HT1080 (cell line): Measurements from ENCODE around the gene APBB2. TPM values are rescaled to one million over a fixed set of nuclear protein-coding genes. Genes with fewer than 3 reads are reported as not detected.
A peak's percentile ranks its signal among the peaks of the same experiment; 100 is the strongest.
"Not testable (repeated sequence)": the region's sequence is repeated elsewhere in the genome, so short reads cannot be mapped to it uniquely, and the experiment has no call there.

ENCODE experiments used
- DNase-seq: peaks from one replicate; pipeline ENCODE4 v3.0.0-alpha.2; 2015; ENCODE audit warnings: low read depth
- total RNA-seq: library from RNA; depleted of rRNA; stranded (reverse); fragments of >200 nt; shearing (Covaris generic); gene quantifications from 2 replicates; pipeline ENCODE4 v1.2.3, GENCODE V29; 2014

Gene APBB2
- total RNA-seq, 1 experiment from 2014 or later: 50.4 TPM

DNA sequence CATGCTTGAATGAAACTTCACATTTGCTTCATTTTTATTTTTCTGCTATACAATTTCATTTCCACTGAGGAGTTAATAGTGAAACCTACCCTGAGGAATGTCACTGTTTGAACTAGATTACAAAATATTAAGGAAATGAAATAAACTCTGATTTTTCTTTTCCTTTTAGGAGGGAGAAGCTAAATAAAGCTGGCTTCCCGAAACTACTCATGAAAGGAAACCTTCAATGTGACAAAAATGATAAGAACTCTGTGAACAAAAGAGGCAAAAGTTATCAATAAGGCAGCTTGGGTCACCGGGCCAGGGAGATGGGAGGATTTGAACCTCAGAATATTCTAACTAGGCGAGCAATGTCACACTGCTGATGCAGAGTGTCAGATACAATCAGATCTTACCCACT is 185.2 kb downstream of the APBB2 start:
- DNase-seq: no peak

DNA sequence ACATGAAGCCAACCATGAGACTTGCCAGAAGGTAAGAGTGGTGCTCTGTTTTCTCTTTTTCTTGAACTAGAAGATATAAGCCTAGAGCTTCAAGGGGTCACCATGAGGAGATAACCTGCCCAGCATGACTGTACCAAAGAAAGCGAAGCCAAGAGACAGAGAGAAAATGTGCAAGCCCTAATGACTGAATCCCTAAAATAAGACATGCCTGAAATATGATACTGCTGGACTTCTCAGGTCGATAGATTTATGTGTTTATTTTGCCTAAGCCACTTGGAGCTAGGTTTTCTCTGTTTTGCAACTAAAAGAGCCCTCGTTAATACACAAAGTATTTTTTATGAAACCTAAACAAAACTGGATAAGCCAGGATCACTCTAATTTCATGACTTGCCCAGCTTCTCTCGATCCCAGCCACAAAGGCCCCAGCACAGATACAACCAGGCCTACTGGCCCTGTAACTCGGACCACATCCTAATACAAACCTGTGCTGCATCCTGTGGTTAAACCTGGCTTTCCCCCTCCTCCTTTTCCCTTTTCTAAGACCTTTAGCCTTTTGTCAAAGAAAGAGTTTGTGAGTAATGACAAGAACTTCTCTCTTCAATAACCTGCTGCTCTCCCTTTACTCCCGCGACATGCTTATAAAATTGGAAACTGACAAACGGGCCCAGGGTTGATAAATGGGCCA is 185.8 kb downstream of the APBB2 start:
- DNase-seq: no peak

- DNase-seq: no peak
Measured at GRCh38 chr4:41026971-41027370, 187.4 kb downstream of the APBB2 start.

GRCh38 chr4:41025824-41026223 is 188.5 kb downstream of the APBB2 start:
- DNase-seq: no peak

GRCh38 chr4:41024556-41025491 is 189.5 kb downstream of the APBB2 start:
- DNase-seq: no peak

- DNase-seq: no peak
Measured at GRCh38 chr4:41022116-41022515, 192.2 kb downstream of the APBB2 start.

DNA sequence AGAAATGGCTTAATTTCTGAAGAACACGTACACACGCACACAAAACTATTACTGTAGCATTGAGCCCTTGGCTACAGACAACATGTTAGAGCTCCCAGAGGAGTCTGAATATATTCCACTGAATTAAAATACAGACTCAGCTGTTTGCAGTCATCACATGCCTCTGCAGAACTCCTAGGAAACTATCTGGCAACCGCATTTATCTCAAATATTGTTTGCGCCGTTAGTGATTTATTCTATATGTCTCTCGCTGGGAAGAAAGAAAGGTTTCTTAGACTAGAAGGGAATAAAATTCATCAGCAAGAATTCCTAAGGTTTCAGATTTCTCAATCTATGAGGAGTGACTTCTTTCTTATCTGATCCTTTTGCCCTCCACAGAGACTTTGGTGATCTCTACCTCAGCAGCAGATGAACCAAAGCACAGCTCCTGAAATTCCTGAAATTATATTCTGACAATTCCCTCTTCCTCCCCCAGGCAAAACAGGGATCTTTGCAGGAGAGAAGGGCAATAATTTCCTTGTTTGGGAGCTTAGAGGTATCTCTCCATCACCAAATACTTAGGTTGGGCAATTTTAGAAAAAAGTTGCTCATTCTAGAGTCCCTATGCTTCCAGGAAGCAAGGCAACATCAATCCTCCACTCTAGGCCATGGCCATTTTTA is 199.2 kb downstream of the APBB2 start:
- no peak for DNase-seq

GRCh38 chr4:41014158-41014557 is 200.2 kb downstream of the APBB2 start:
- no peak for DNase-seq

DNA sequence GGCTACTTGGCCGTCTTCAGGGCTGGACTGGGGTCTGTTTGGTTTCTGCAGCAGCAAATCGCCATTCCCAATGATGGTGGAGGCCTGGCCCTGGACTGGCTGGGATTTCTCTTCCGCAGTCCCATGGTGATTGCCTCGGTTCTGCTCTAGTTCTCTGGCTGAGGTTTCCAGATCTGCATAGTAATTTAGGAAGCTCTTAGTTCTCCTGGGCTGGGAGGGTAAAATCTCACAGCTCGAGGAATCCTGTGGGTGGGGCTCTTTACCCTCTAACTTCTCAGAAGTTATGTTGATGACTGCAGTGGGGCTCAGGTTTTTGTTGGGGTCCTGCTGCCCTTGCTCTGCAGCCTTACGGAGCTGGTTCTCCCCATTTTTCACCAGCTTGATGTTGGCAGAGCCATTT is 200.6 kb downstream of the APBB2 start:
- no peak for DNase-seq

DNA sequence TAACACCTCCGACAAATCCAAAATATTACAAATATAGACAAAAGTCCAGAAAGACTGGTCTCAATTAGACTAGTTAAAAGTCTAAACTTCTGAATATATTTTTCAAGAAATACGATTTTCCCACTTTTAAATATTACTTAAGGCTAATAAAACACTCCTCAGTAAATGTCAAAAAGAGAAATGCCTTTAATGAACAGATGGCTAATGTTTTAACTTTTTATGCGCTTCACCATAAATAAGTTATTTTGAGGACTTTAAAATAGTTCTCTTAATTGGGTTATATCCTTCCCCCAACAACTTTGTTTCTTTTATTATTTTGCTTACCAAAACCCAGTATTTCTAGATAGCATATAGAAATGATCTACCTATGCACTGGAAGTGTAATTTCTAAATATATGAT is 201.4 kb downstream of the APBB2 start:
- no peak for DNase-seq

- no peak for DNase-seq
Measured at GRCh38 chr4:41012293-41012692, 202.0 kb downstream of the APBB2 start.

DNA sequence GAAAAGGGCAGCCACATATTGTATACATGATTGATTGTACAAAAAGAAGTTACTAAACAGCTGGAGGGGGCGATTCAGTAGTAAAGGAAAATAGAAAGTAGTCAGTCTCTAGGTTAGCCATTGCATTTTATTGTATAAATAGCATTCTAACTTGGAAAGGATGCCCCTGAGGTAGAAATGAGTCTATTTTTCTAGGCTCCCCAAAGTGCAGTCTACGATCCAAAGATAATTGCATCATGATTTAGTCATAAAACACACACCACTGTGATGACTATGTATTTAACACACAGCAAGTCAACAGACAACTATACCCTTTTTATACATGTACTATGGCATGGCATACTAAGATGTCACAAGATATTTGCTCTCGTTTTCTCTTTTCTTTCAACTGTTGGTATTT is 204.9 kb downstream of the APBB2 start:
- DNase-seq: peak; percentile 76

- DNase-seq: no peak
Measured at GRCh38 chr4:41006141-41006540, 208.2 kb downstream of the APBB2 start.

DNA sequence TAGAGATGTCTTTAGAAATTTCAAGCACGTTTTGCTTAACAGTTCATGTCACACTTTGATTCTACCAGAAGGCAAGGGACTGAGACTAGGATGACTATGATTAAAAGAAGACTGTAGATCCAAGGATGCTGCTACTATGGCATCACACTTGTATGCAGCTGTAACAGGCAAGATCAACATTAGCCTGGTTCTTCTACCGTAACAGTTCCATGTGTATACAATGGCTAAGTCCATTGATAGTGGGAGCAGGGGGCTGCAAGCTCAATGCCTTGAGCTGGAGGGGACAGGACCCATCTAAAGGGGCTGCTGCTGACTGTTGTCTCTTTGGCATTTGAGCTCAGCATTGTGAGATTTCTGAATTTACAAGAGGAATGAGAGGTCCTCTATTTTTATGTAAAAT is 212.0 kb downstream of the APBB2 start:
- DNase-seq: no peak

GRCh38 chr4:41000356-41000755 is 214.0 kb downstream of the APBB2 start:
- DNase-seq: no peak

GRCh38 chr4:40998675-40999358 is 215.5 kb downstream of the APBB2 start:
- peak; percentile 89 for DNase-seq

DNA sequence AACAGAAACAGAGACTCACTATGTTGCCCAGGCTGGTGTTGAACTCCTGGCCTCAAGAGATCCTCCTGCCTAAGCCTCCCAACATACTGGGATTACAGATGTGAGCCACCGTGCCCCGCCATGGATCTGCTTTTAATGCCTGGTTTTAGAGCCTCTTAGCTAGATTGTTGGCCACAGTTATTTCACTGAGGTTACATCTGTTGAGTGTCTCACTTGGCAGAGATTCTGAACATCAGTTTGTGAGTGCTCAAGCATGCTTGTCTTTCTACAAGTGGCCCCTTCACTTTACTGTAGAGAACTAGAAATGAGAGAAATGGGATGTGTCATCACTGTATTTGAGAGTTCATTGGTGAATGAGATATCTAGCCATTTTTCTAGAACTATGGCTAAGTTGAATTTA is 218.5 kb downstream of the APBB2 start:
- no peak for DNase-seq

DNA sequence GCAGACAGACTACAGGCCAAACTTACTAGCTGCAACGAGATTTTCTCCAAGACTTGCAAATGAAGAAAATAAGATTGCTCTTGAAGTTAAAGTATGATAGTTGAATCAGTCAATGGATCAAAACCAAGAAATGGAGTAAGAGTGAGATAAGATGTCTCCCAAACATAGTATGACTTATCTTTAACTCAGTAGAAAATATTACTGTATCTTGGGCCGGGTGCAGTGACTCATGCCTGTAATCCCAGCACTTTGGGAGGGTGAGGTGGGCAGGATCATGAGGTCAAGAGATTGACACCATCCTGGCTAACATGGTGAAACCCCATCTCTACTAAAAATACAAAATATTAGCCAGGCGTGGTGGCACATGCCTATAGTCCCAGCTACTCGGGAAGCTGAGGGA is 220.0 kb downstream of the APBB2 start:
- peak; percentile 92 for DNase-seq

GRCh38 chr4:40993296-40993693 is 221.0 kb downstream of the APBB2 start:
- not testable (repeated sequence) for DNase-seq

DNA sequence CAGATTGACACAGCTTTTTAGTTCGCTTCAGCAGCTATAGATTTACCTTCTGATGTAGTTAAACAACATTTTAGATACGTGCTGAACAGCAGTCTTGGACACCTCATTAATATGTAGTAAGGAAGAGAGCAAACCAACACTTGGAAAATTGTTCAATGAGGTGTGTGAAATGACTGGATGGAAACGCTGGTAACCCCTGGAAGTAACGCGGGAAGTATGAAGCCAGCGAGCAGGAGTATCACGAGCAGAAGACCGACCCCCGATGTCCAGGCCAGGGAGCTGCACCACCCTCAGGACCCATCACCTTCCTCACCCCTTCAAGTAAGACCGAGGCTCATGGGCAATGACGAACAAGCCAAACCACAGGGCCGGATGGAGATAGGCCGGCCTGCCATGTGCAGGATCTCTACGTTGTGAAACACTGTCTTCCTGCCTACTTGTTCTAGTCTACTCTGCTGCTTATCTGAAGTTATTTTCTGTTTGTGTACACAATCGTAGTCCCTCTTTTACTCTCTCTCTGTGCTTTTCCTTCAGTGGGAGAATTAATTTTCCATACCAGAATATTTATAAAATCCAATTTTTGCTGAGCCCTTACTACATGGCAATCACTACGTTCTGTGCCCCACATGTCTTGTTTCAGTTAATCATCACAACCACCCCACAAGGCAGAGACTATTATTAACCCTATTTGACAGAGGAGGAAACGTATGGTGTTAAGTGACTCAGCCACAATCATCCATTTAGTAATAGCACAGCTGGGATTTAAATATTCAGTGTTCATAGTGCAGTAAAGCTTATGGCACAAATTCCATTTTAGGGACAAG is 221.7 kb downstream of the APBB2 start:
- DNase-seq: peak; percentile 87

GRCh38 chr4:40991908-40992307 is 222.4 kb downstream of the APBB2 start:
- no peak for DNase-seq
